ENCODE results near the gene KDSR. TPM values are rescaled to one million over a fixed set of nuclear protein-coding genes. Genes with fewer than 3 reads are reported as not detected.

KDSR gene
- total RNA-seq (10 to 100 TPM; 33.2 to 50.5 (median 42.7) TPM), polyA plus RNA-seq (10 to 100 TPM in 2 of 3 donors, 1 to 10 TPM in 1; 7.6 to 19.3 (median 10.8) TPM)

- no peaks in the 10 kb centered on the region for H3K27me3 ChIP-seq
- TF ChIP-seq POLR2AphosphoS5 (IDR thresholded peaks at IDR 0.05): peak; percentile 78 to 91 (median 84)
- peak in 1 of 4 donors; percentile 9 for TF ChIP-seq EP300 (IDR thresholded peaks at IDR 0.05)
- no peak for TF ChIP-seq CTCF (IDR thresholded peaks at IDR 0.05)
- peak; percentile 55 to 67 for TF ChIP-seq POLR2A (IDR thresholded peaks at IDR 0.05)
- H3K4me3 ChIP-seq: peak within 1 kb of the TSS; percentile 76 to 92 (median 86)
- H3K4me1 ChIP-seq: peaks cover 3 to 29% (median 27%) of the 10 kb centered on the region in 4 donors
- H3K27ac ChIP-seq: peak within 1 kb of the TSS; percentile 95 to 98 (median 98)
- DNase-seq: peak; percentile 98
- peaks cover 2 to 5% (median 3%) of the 10 kb centered on the region in 4 donors for H3K36me3 ChIP-seq
- intact Hi-C loops (cut with DNase I): loop anchor here (5.0 to 10.0 kb wide), 2 partner anchors 75 to 137 kb away; no protein-coding TSS in a partner anchor
- no peaks in the 10 kb centered on the region for H3K9me3 ChIP-seq
- 0 to 1% methylated on average over 90 of the region's 90 CpGs for WGBS, 2 donors
Observed at GRCh38 chr18:63367053-63367953, at the start of gene KDSR. KDSR (minus strand) TSS chr18:63367206; CDS start chr18:63367118, 88 bp downstream.

GRCh38 chr18:63412953-63413352 is 45.9 kb upstream of the KDSR start:
- H3K36me3 ChIP-seq: peaks cover 0 to 78% (median 28%) of the 10 kb centered on the region in 4 donors
- H3K9me3 ChIP-seq: no peaks in the 10 kb centered on the region
- DNase-seq: no peak
- no peaks in the 10 kb centered on the region for H3K4me1 ChIP-seq
- intact Hi-C loops (cut with DNase I): no loop called here
- TF ChIP-seq POLR2AphosphoS5 (IDR thresholded peaks at IDR 0.05): no peak
- no peak for TF ChIP-seq CTCF (IDR thresholded peaks at IDR 0.05)
- TF ChIP-seq EP300 (IDR thresholded peaks at IDR 0.05): no peak
- TF ChIP-seq POLR2A (IDR thresholded peaks at IDR 0.05): no peak
- H3K27ac ChIP-seq: no peak overlapping the region
- no peak overlapping the region for H3K4me3 ChIP-seq
- 56 to 70% methylated on average over 4 of the region's 4 CpGs for WGBS, 2 donors
- no peaks in the 10 kb centered on the region for H3K27me3 ChIP-seq

GRCh38 chr18:63410792-63411191 is 43.8 kb upstream of the KDSR start:
- Histone ChIP-seq H3K4me3 (no peak overlapping the region), H3K27ac (no peak overlapping the region), H3K4me1 (peaks cover 0 to 16% (median 0%) of the 10 kb centered on the region in 4 donors), H3K9me3 (no peaks in the 10 kb centered on the region), H3K27me3 (no peaks in the 10 kb centered on the region), H3K36me3 (peaks cover 0 to 75% (median 26%) of the 10 kb centered on the region in 4 donors)
- TF ChIP-seq POLR2A (IDR thresholded peaks at IDR 0.05): no peak
- no peak for TF ChIP-seq EP300 (IDR thresholded peaks at IDR 0.05)
- TF ChIP-seq CTCF (IDR thresholded peaks at IDR 0.05): no peak
- TF ChIP-seq POLR2AphosphoS5 (IDR thresholded peaks at IDR 0.05): no peak
- DNase-seq: no peak
- intact Hi-C loops (cut with DNase I): no loop called here
- 35 to 67% methylated on average over 4 of the region's 4 CpGs for WGBS, 2 donors

- WGBS, 2 donors: 76 to 79% methylated on average over 5 of the region's 5 CpGs
- Histone ChIP-seq H3K4me3 (no peak overlapping the region), H3K9me3 (no peaks in the 10 kb centered on the region), H3K4me1 (peaks cover 0 to 17% (median 0%) of the 10 kb centered on the region in 4 donors), H3K27me3 (no peaks in the 10 kb centered on the region), H3K27ac (no peak overlapping the region), H3K36me3 (peaks cover 0 to 65% (median 19%) of the 10 kb centered on the region in 4 donors)
- DNase-seq: no peak
- TF ChIP-seq CTCF (IDR thresholded peaks at IDR 0.05) (no peak), POLR2AphosphoS5 (IDR thresholded peaks at IDR 0.05) (no peak), POLR2A (IDR thresholded peaks at IDR 0.05) (no peak), EP300 (IDR thresholded peaks at IDR 0.05) (no peak)
- intact Hi-C loops (cut with DNase I): no loop called here
Observed at GRCh38 chr18:63409301-63409700, 42.3 kb upstream of the KDSR start.

Data from sigmoid colon (tissue), 7 donors.